NB4 (cell line): ENCODE data around the gene OSMR.

Experiments used
- DNase-seq: peaks from one replicate; pipeline ENCODE4 v3.0.0; 2010; ENCODE audit warnings: low read depth
- H3K4me3 ChIP-seq: one replicate; pipeline ENCODE4 v1.5.1; 2011; ENCODE audit warnings: mild to moderate bottlenecking, low read depth, low read length, moderate library complexity
- MAX ChIP-seq: IDR thresholded peaks from 2 replicates; pipeline ENCODE4 v1.6.1; 2011; ENCODE audit warnings: low read depth, low read length
- MYC ChIP-seq: IDR thresholded peaks from 2 replicates; pipeline ENCODE4 v1.6.1; 2011; ENCODE audit warnings: low read depth, low read length
- POLR2A ChIP-seq: IDR thresholded peaks from 2 replicates; pipeline ENCODE4 v1.6.1; 2011; ENCODE audit warnings: mild to moderate bottlenecking; ENCODE audit not compliant: insufficient read length; ENCODE audit errors: extremely low read depth
- TF ChIP-seq, protein P1 (sequence below): IDR thresholded peaks from one replicate; pipeline ENCODE4 v1.5.1; 2012; ENCODE audit warnings: low read depth, low read length

The OSMR gene

DNA sequence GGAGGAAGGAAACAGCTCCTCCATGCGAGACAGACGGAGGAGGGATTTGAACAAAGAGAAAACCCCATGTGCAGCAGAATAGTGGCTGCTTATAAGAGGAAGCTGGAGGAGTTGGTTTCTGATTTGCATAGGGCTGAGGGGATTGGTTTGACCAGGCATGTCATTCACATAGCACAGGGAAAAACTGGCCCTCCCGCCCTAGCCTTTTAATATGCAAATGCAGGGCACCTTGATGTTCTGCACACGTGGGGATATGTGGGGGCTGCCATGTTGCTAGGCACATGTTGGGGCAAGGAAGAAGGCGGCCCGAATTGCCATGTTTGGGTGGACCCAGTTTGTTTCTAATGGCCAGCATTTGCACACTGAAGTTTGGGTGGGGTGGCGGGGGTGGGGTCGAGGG lies 42.2 kb downstream of the OSMR start:
- H3K4me3 ChIP-seq, result no peak overlapping the region
- TF ChIP-seq POLR2A, result no peak
- peak; percentile 29; the same call in 1 of the 2 replicates for TF ChIP-seq MAX
- no peak for TF ChIP-seq MYC
- DNase-seq, result peak; percentile 48

GRCh38 chr5:38889424-38889823 lies 43.6 kb downstream of the OSMR start:
- no peak overlapping the region for H3K4me3 ChIP-seq
- TF ChIP-seq MAX (no peak), POLR2A (no peak), MYC (no peak)
- TF ChIP-seq, protein P1, sequence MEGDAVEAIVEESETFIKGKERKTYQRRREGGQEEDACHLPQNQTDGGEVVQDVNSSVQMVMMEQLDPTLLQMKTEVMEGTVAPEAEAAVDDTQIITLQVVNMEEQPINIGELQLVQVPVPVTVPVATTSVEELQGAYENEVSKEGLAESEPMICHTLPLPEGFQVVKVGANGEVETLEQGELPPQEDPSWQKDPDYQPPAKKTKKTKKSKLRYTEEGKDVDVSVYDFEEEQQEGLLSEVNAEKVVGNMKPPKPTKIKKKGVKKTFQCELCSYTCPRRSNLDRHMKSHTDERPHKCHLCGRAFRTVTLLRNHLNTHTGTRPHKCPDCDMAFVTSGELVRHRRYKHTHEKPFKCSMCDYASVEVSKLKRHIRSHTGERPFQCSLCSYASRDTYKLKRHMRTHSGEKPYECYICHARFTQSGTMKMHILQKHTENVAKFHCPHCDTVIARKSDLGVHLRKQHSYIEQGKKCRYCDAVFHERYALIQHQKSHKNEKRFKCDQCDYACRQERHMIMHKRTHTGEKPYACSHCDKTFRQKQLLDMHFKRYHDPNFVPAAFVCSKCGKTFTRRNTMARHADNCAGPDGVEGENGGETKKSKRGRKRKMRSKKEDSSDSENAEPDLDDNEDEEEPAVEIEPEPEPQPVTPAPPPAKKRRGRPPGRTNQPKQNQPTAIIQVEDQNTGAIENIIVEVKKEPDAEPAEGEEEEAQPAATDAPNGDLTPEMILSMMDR, result no peak
- no peak for DNase-seq

GRCh38 chr5:38891563-38891962 lies 45.8 kb downstream of the OSMR start:
- TF ChIP-seq, protein P1, result no peak
- no peak for TF ChIP-seq MYC
- no peak for TF ChIP-seq MAX
- TF ChIP-seq POLR2A, result no peak
- no peak for DNase-seq
- no peak overlapping the region for H3K4me3 ChIP-seq

GRCh38 chr5:38892363-38892762 lies 46.6 kb downstream of the OSMR start:
- DNase-seq, result no peak
- H3K4me3 ChIP-seq, result no peak overlapping the region
- TF ChIP-seq MAX (no peak), MYC (no peak), POLR2A (no peak)
- TF ChIP-seq, protein P1, result no peak

- no peak overlapping the region for H3K4me3 ChIP-seq
- TF ChIP-seq, protein P1, result no peak
- TF ChIP-seq MAX, result no peak
- no peak for DNase-seq
Observed at GRCh38 chr5:38896760-38897159, 50.9 kb downstream of the OSMR start.

DNA sequence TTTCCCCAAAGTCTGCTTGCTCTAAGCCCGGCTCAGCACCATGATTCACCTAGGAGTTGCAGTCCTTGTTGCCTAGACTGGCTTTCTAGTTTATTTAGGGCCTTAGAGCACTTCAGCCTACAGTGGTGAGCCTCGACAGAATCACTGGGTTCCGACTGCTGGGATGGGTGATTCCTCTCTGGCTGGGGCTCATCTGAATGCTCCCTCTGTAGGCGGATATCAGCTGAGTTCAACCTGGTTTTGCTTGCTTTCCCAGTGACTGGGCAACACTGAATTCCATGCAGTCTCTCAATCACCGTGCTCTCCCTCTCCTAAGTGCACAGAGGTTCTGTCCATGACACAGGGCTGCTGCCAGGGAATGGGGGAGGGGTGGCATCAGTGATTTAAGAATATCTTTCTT lies 54.1 kb downstream of the OSMR start:
- no peak overlapping the region for H3K4me3 ChIP-seq
- TF ChIP-seq, protein P1, result no peak
- TF ChIP-seq MYC, result no peak
- DNase-seq, result no peak

DNA sequence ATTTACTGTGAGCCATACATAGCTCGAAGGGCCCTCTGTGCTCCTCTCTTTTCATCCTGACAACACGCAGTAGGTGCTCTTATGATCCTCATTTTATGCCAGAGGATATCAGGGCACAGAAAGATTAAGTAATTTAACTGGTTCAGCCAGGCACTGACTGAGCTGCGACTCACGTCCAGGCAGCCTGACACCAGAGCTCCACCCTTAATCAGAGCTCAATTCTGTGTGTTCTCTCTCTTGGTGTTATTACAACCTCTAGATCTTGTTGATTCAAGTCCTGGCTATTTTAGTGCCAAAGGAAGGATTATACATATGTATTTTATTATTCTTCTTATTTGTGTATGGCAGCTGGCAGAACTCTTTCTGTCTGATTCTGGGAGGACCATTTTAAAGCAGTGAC lies 59.7 kb downstream of the OSMR start:
- H3K4me3 ChIP-seq, result no peak overlapping the region
- no peak for DNase-seq
- TF ChIP-seq POLR2A (no peak), MYC (no peak), MAX (no peak)
- TF ChIP-seq, protein P1, result no peak
